Testis (tissue), 3 donors: ENCODE data around the gene ZBTB7C. TPM values are rescaled to one million over a fixed set of nuclear protein-coding genes. Genes with fewer than 3 reads are reported as not detected.
A peak's percentile ranks its signal among the peaks of the same experiment; 100 is the strongest.

ENCODE experiments used
- DNase-seq: peaks from one replicate; pipeline ENCODE4 v3.0.0-alpha.2; 2019
- H3K27ac ChIP-seq, 2 donors: fragments of 200-600 bp; sonication (generic); one replicate each; pipeline ENCODE4 v1.5.1; 2019
- H3K27me3 ChIP-seq: fragments of 200-600 bp; sonication (generic); one replicate; pipeline ENCODE4 v1.5.1; 2019
- H3K36me3 ChIP-seq: fragments of 200-600 bp; sonication (generic); one replicate; pipeline ENCODE4 v1.5.1; 2017; ENCODE audit warnings: low read depth; ENCODE audit errors: missing control alignments
- H3K4me1 ChIP-seq: fragments of 200-600 bp; sonication (generic); one replicate; pipeline ENCODE4 v1.5.1; 2019
- H3K4me3 ChIP-seq, 2 donors: fragments of 200-600 bp; sonication (generic); one replicate each; pipeline ENCODE4 v1.5.1; 2017 to 2019
- H3K9me3 ChIP-seq: fragments of 200-600 bp; sonication (generic); one replicate; pipeline ENCODE4 v1.5.1; 2017
- CTCF ChIP-seq, 3 experiments: fragments of 450-650 bp in 2 of 3; fragments of 200-600 bp in 1 of 3; sonication (generic) in 1 of 3; IDR thresholded peaks; one replicate each; pipeline ENCODE4 v1.5.1; 2016 to 2019; ENCODE audit warnings: antibody characterized with exemption in 3 of 3, mild to moderate bottlenecking in 2 of 3, moderate library complexity in 1 of 3
- POLR2A ChIP-seq: fragments of 450-650 bp; IDR thresholded peaks from one replicate; pipeline ENCODE4 v1.6.1; 2017; ENCODE audit warnings: antibody characterized with exemption, mild to moderate bottlenecking, moderate library complexity
- WGBS, 2 donors: methylation state at CpG; one replicate each; pipeline ENCODE4 v1.1.5; 2018; 5-methylcytosine and 5-hydroxymethylcytosine counted together
- intact Hi-C: fragments of 100-400 bp; cut with DNase I; formaldehyde crosslinking; loops from one replicate; pipeline ENCODE4 v1.15.1; 2023; ENCODE audit warnings: low total_unique reads
- polyA plus RNA-seq: library from polyadenylated mRNA; stranded (reverse); fragments of 350-450 nt; fragmentation: Illumina TruSeq; extraction: RNeasy Lipid Tissue Mini Kit (QIAGEN cat#74804); gene quantifications from one replicate; pipeline ENCODE4 v1.2.3, GENCODE V29; 2014; ENCODE audit warnings: low read depth, low replicate concordance; ENCODE audit not compliant: insufficient read depth
- total RNA-seq, 2 donors: library from RNA; depleted of rRNA; stranded (reverse); fragments of >200 nt; gene quantifications; one replicate each; pipeline ENCODE4 v1.2.3, GENCODE V29; 2016

ZBTB7C gene
- total and polyA plus RNA-seq, 3 donors from 2014 or later = 14.1 to 65.4 (median 42.4) TPM

GRCh38 chr18:48393776-48394175, 15.4 kb downstream of the ZBTB7C start:
- 48 to 100% methylated on average over 1 of the region's 1 CpG for WGBS, 2 donors
- peak; percentile 25 for DNase-seq
- H3K27me3 ChIP-seq = no peaks in the 10 kb centered on the region
- intact Hi-C loops = no loop called here
- H3K4me1 ChIP-seq = peaks cover 30% of the 10 kb centered on the region
- H3K27ac ChIP-seq = no peak overlapping the region
- no peaks in the 10 kb centered on the region for H3K9me3 ChIP-seq
- H3K4me3 ChIP-seq = no peak overlapping the region
- TF ChIP-seq POLR2A (no peak), CTCF (IDR thresholded peaks at IDR 0.05) (no peak)
- no peaks in the 10 kb centered on the region for H3K36me3 ChIP-seq

GRCh38 chr18:48393170-48393569, 16.0 kb downstream of the ZBTB7C start:
- Histone ChIP-seq H3K4me1 (peaks cover 29% of the 10 kb centered on the region), H3K36me3 (no peaks in the 10 kb centered on the region), H3K4me3 (no peak overlapping the region), H3K9me3 (no peaks in the 10 kb centered on the region), H3K27ac (peak overlapping the region in 1 of 2 donors; percentile 58), H3K27me3 (no peaks in the 10 kb centered on the region)
- DNase-seq = no peak
- WGBS, 2 donors = 84 to 91% methylated on average over 5 of the region's 5 CpGs
- TF ChIP-seq CTCF (IDR thresholded peaks at IDR 0.05) (no peak), POLR2A (no peak)
- intact Hi-C loops = no loop called here

GRCh38 chr18:48392268-48392667, 16.9 kb downstream of the ZBTB7C start:
- TF ChIP-seq POLR2A (no peak), CTCF (IDR thresholded peaks at IDR 0.05) (no peak)
- DNase-seq = no peak
- Histone ChIP-seq H3K36me3 (no peaks in the 10 kb centered on the region), H3K27ac (peak overlapping the region in 1 of 2 donors; percentile 58), H3K9me3 (no peaks in the 10 kb centered on the region), H3K4me1 (peaks cover 26% of the 10 kb centered on the region), H3K4me3 (no peak overlapping the region), H3K27me3 (no peaks in the 10 kb centered on the region)
- intact Hi-C loops = no loop called here
- WGBS, 2 donors = 31 to 35% methylated on average over 1 of the region's 1 CpG

- 58 to 59% methylated on average over 3 of the region's 3 CpGs for WGBS, 2 donors
- H3K9me3 ChIP-seq = no peaks in the 10 kb centered on the region
- intact Hi-C loops = no loop called here
- H3K4me1 ChIP-seq = peaks cover 26% of the 10 kb centered on the region
- peak; percentile 60 for DNase-seq
- H3K36me3 ChIP-seq = no peaks in the 10 kb centered on the region
- no peak for TF ChIP-seq CTCF (IDR thresholded peaks at IDR 0.05)
- TF ChIP-seq POLR2A = no peak
- no peaks in the 10 kb centered on the region for H3K27me3 ChIP-seq
- no peak overlapping the region for H3K4me3 ChIP-seq
- peak overlapping the region; percentile 41 to 58 for H3K27ac ChIP-seq
Measured at GRCh38 chr18:48391868-48392267, 17.3 kb downstream of the ZBTB7C start.

DNA sequence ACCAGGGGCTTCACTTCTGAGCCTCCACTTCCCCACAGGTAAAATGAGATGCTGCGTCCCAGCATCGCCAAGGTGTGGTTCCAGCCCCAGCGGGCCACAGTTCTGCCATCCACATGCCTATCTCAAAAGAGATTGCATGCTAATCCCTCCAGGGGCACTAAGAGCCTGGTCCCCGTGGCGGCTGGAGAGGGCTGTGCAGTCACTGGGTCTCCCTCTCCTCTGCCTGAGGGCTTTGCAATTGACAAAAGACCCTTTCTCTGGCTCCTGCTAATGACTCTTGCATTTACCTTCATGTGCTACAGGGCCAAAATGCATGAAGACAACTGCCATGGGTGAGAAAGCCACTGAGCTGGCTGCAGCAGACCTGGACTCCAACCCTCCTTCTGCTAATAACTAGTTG, 18.5 kb downstream of the ZBTB7C start:
- Histone ChIP-seq H3K4me3 (no peak overlapping the region), H3K36me3 (no peaks in the 10 kb centered on the region), H3K4me1 (peaks cover 26% of the 10 kb centered on the region), H3K27ac (no peak overlapping the region), H3K9me3 (no peaks in the 10 kb centered on the region), H3K27me3 (no peaks in the 10 kb centered on the region)
- intact Hi-C loops = no loop called here
- TF ChIP-seq CTCF (IDR thresholded peaks at IDR 0.05) (no peak), POLR2A (no peak)
- DNase-seq = no peak
- 91 to 97% methylated on average over 5 of the region's 5 CpGs for WGBS, 2 donors
